Body of pancreas (tissue), 4 donors: Measurements from ENCODE around the gene PRICKLE4. TPM values are rescaled to one million over a fixed set of nuclear protein-coding genes. Genes with fewer than 3 reads are reported as not detected.

Source experiments
- ATAC-seq: fragments of 150-250 bp; one replicate; pipeline ENCODE4 v1.9.1; 2016
- DNase-seq, 4 donors: peaks; one replicate each; pipeline ENCODE4 v3.0.0-alpha.2; 2019
- H3K27ac ChIP-seq, 4 donors: fragments of 200-600 bp; sonication (generic); 1 replicate in 3 of 4; 2 replicates in 1 of 4; pipeline versions ENCODE4 v1.5.1 to v1.6.1; 2016 to 2019; ENCODE audit warnings: mild to moderate bottlenecking in 1 of 4, mixed read lengths in 1 of 4, moderate library complexity in 1 of 4
- H3K27me3 ChIP-seq, 2 donors: fragments of 200-600 bp; sonication (generic); one replicate each; pipeline ENCODE4 v1.6.0; 2016; ENCODE audit warnings: mild to moderate bottlenecking in 1 of 2
- H3K36me3 ChIP-seq, 2 donors: fragments of 200-600 bp; sonication (generic); replicated peaks in 1 of 2; 2 replicates each; pipeline ENCODE4 v1.5.1; 2016; ENCODE audit warnings: low read depth in 2 of 2; ENCODE audit not compliant: insufficient read depth in 1 of 2
- H3K4me1 ChIP-seq: fragments of 200-600 bp; sonication (generic); one replicate; pipeline ENCODE4 v1.6.0; 2016
- H3K4me3 ChIP-seq, 2 donors: fragments of 200-600 bp; sonication (generic); 1 replicate in 1 of 2; 2 replicates in 1 of 2; pipeline ENCODE4 v1.5.1; 2016 to 2019
- H3K9me3 ChIP-seq, 3 donors: fragments of 200-600 bp; sonication (generic); 1 replicate in 2 of 3; 2 replicates in 1 of 3; pipeline ENCODE4 v1.5.1; 2016
- POLR2A ChIP-seq, 3 donors: fragments of 450-650 bp; IDR thresholded peaks; one replicate each; pipeline ENCODE4 v1.6.1; 2016; ENCODE audit warnings: antibody characterized with exemption in 3 of 3, mild to moderate bottlenecking in 2 of 3
- WGBS, 2 donors: methylation state at CpG; one replicate each; pipeline ENCODE4 v1.1.5; 2017; 5-methylcytosine and 5-hydroxymethylcytosine counted together
- intact Hi-C: fragments of 100-400 bp; cut with DNase I; formaldehyde crosslinking; loops from one replicate; pipeline ENCODE4 v1.15.1; 2023
- total RNA-seq, 2 donors: library from RNA; depleted of rRNA; stranded (reverse); fragments of >200 nt; gene quantifications; one replicate each; pipeline ENCODE4 v1.1.0, GENCODE V29; 2016
- TF ChIP-seq, protein P1 (sequence below), 7 experiments: fragments of 450-650 bp in 4 of 7; fragments of 200-600 bp in 3 of 7; sonication (generic) in 3 of 7; IDR thresholded peaks; one replicate each; pipeline ENCODE4 v1.5.1; 2016 to 2019; ENCODE audit warnings: antibody characterized with exemption in 7 of 7

PRICKLE4 gene
- total RNA-seq, 2 donors from 2014 or later, result 4.4 to 16.8 TPM

DNA sequence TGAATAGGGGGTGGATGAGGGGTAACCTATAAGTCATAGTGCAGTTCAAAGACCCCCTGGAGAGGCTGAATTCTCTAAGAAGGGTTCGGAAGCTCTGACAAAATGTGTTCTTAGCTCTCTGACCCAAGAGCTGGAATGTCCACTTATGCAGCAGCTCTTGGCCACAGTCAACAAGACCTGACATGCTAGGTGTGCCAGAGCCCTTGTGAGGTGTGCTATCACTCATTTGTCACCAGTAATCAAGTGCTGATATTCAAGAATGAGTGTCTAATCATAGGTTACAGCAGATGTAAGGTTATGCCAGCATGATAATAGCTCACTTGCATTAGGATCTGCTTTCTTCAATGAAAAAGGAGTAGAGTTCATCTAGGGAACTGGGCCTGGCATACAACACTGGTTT is 35.0 kb downstream of the PRICKLE4 start:
- TF ChIP-seq POLR2A (IDR thresholded peaks at IDR 0.05), result no peak
- TF ChIP-seq, protein P1, sequence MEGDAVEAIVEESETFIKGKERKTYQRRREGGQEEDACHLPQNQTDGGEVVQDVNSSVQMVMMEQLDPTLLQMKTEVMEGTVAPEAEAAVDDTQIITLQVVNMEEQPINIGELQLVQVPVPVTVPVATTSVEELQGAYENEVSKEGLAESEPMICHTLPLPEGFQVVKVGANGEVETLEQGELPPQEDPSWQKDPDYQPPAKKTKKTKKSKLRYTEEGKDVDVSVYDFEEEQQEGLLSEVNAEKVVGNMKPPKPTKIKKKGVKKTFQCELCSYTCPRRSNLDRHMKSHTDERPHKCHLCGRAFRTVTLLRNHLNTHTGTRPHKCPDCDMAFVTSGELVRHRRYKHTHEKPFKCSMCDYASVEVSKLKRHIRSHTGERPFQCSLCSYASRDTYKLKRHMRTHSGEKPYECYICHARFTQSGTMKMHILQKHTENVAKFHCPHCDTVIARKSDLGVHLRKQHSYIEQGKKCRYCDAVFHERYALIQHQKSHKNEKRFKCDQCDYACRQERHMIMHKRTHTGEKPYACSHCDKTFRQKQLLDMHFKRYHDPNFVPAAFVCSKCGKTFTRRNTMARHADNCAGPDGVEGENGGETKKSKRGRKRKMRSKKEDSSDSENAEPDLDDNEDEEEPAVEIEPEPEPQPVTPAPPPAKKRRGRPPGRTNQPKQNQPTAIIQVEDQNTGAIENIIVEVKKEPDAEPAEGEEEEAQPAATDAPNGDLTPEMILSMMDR (IDR thresholded peaks at IDR 0.05), result no peak

DNA sequence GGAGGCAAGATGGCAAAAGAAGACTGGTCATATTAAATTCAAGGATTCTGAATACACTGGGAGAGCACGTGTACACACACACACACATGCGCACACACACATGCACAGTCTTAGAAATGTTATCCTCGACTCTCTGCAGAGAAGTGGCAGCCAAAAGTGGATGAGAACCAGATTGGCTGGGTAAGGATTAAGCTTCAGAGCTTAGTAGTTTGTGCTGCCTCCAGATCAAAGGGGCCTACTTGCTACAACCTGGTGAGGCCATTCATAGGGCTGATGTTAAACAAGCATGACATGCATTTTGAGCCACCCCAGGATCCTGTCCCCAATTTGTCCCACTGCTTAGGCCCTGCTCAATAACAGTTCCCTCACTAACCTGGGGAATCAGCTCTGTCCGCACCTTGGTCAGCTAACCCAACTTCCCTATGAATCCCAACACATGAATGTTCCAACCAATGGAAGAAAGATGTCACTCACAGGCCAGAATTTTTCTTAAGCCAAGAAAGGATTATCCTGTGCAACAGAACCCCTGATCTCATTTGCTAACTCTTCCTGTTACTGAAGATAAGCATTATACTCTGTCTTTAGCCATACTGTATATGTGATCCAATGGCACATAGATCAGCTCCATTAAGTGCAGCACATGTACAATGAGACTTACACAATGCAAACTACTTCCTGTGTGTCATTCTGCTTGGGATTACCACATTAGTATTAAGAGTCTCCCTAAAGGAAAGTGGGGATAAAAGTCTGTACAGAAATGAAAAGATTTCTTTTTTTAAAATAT is 37.9 kb downstream of the PRICKLE4 start:
- Histone ChIP-seq H3K4me1 (no peaks in the 10 kb centered on the region), H3K27me3 (no peaks in the 10 kb centered on the region), H3K36me3 (no peaks in the 10 kb centered on the region), H3K4me3 (no peak overlapping the region), H3K27ac (no peak overlapping the region), H3K9me3 (no peaks in the 10 kb centered on the region)
- 69 to 73% methylated on average over 4 of the region's 4 CpGs for WGBS, 2 donors
- DNase-seq (no peak), ATAC-seq (no peak)
- TF ChIP-seq, protein P1 (IDR thresholded peaks at IDR 0.05), result no peak
- no peak for TF ChIP-seq POLR2A (IDR thresholded peaks at IDR 0.05)
- intact Hi-C loops, result no loop called here

More for the DNA sequence above, 35.0 kb downstream of the PRICKLE4 start:
- DNase-seq, result no peak
- intact Hi-C loops, result no loop called here
- Histone ChIP-seq H3K4me1 (no peaks in the 10 kb centered on the region), H3K27me3 (no peaks in the 10 kb centered on the region), H3K36me3 (no peaks in the 10 kb centered on the region), H3K9me3 (no peaks in the 10 kb centered on the region), H3K27ac (no peak overlapping the region), H3K4me3 (no peak overlapping the region)
- 88 to 100% methylated on average over 1 of the region's 1 CpG for WGBS, 2 donors
- ATAC-seq, result no peak

DNA sequence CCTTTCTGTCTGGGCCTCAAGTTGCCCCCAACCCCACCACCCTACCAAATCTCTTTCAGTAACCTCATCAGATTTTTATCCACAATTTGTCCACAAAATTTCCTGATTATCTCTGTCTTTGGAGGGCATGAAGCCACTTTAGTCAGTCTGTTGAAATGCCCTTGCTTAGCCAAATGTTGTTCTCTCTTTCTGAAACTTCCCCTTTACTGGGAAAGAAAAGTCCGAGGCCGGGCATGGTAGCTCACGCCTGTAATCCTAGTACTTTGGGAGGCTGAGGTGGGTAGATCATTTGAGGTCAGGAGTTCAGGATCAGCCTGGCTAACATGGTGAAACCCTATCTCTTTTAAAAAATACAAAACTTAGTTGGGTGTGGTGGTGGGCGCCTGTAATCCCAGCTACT is 40.7 kb downstream of the PRICKLE4 start:
- no peaks in the 10 kb centered on the region for H3K36me3 ChIP-seq
- no peaks in the 10 kb centered on the region for H3K4me1 ChIP-seq
- H3K9me3 ChIP-seq, result no peaks in the 10 kb centered on the region
- H3K27ac ChIP-seq, result no peak overlapping the region
- TF ChIP-seq, protein P1 (IDR thresholded peaks at IDR 0.05), result no peak
- TF ChIP-seq POLR2A (IDR thresholded peaks at IDR 0.05), result no peak
- no peaks in the 10 kb centered on the region for H3K27me3 ChIP-seq
- no peak for DNase-seq
- 82 to 85% methylated on average over 4 of the region's 4 CpGs for WGBS, 2 donors
- no peak overlapping the region for H3K4me3 ChIP-seq
- no peak for ATAC-seq
- intact Hi-C loops, result no loop called here

DNA sequence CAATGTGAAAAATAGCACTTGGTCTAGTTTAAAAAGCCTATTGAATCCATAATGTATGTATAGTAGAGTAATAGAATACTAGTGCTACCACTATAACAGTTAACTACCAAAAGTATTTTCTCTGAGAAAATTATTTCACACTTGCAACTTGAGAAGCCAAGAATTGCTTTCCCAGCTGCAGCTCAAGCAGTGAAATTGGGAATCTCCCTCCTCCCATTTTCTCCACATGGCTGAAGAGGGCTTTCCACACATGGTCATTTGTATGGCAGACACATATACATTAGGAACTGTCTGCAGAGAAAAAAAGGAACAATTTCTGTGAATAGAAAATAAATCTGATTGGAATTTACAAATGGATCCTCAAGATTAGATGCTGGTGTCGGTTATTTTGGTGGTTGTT is 41.4 kb downstream of the PRICKLE4 start:
- Histone ChIP-seq H3K27me3 (no peaks in the 10 kb centered on the region), H3K9me3 (no peaks in the 10 kb centered on the region), H3K4me1 (no peaks in the 10 kb centered on the region), H3K4me3 (no peak overlapping the region), H3K36me3 (no peaks in the 10 kb centered on the region), H3K27ac (no peak overlapping the region)
- intact Hi-C loops, result no loop called here
- TF ChIP-seq, protein P1 (IDR thresholded peaks at IDR 0.05), result no peak
- TF ChIP-seq POLR2A (IDR thresholded peaks at IDR 0.05), result no peak
- DNase-seq (no peak), ATAC-seq (no peak)
- WGBS, 2 donors, result 96 to 100% methylated on average over 1 of the region's 1 CpG

DNA sequence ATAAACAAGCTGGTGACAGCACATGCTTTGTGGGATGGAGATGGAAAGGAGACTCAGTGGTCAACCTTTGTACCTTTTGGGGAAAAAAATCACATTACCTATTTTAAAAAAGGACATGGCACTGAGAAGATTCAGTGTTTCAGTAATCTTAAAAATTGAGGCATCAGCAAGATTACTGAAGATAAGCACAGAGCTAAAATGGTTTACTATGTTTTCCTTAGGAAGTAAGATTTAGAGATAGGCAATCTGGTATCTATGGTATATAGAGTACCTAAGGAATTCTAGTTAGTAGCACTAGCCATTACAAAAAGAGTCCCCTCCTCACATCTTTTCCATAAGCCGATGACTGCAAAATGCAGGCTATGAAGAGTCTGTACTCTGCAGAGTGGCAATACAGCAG is 42.6 kb downstream of the PRICKLE4 start:
- WGBS, 2 donors, result 79 to 95% methylated on average over 1 of the region's 1 CpG
- intact Hi-C loops, result no loop called here
- ATAC-seq (no peak), DNase-seq (no peak)
- Histone ChIP-seq H3K27ac (no peak overlapping the region), H3K4me1 (no peaks in the 10 kb centered on the region), H3K27me3 (no peaks in the 10 kb centered on the region), H3K9me3 (no peaks in the 10 kb centered on the region), H3K36me3 (no peaks in the 10 kb centered on the region), H3K4me3 (no peak overlapping the region)
- no peak for TF ChIP-seq POLR2A (IDR thresholded peaks at IDR 0.05)
- TF ChIP-seq, protein P1 (IDR thresholded peaks at IDR 0.05), result no peak
